Kidney (tissue), 14 donors: ENCODE results near the gene KLRG1. TPM values are rescaled to one million over a fixed set of nuclear protein-coding genes. Genes with fewer than 3 reads are reported as not detected.

Experiments
- DNase-seq, 5 donors: peaks; one replicate each; pipeline ENCODE4 v3.0.0-alpha.2; 2013 to 2020
- FAIRE-seq: peaks from 2 replicates; lab custom pipeline; 2012; peaks lifted over from hg19 to GRCh38; lab: Jason Lieb, UNC
- H3K27ac ChIP-seq, 2 donors: one replicate each; pipeline ENCODE4 v1.7.0; 2013; ENCODE audit warnings: low read depth in 2 of 2, low read length in 2 of 2, inconsistent platforms in 1 of 2
- H3K27me3 ChIP-seq: one replicate; pipeline ENCODE4 v1.7.1; 2013; ENCODE audit warnings: low read length, inconsistent platforms; ENCODE audit not compliant: control insufficient read depth, insufficient read depth
- H3K36me3 ChIP-seq, 3 donors: one replicate each; pipeline versions ENCODE4 v1.7.0 to v1.7.1; 2013; ENCODE audit warnings: low read length in 3 of 3, control low read depth in 1 of 3, inconsistent platforms in 1 of 3; ENCODE audit not compliant: insufficient read depth in 3 of 3, control insufficient read depth in 2 of 3
- H3K4me1 ChIP-seq, 3 donors: one replicate each; pipeline versions ENCODE4 v1.7.0 to v1.7.1; 2013; ENCODE audit warnings: low read length in 3 of 3, inconsistent platforms in 1 of 3, low read depth in 1 of 3; ENCODE audit not compliant: control insufficient read depth in 2 of 3, insufficient read depth in 2 of 3
- H3K4me3 ChIP-seq, 3 donors: one replicate each; pipeline versions ENCODE4 v1.7.0 to v1.8.1; 2013; ENCODE audit warnings: low read length in 3 of 3, control low read depth in 1 of 3, inconsistent platforms in 1 of 3
- H3K9ac ChIP-seq, 3 donors: one replicate each; pipeline versions ENCODE4 v1.7.0 to v1.7.1; 2013; ENCODE audit warnings: low read length in 3 of 3, control low read depth in 1 of 3, inconsistent platforms in 1 of 3
- H3K9me3 ChIP-seq, 3 donors: one replicate each; pipeline versions ENCODE4 v1.7.0 to v1.7.1; 2013; ENCODE audit warnings: low read length in 3 of 3, control low read depth in 1 of 3, inconsistent platforms in 1 of 3; ENCODE audit not compliant: control insufficient read depth in 2 of 3, insufficient read depth in 1 of 3
- intact Hi-C: fragments of 100-400 bp; cut with DNase I; formaldehyde crosslinking; loops from one replicate; pipeline ENCODE4 v1.11.1; 2022
- polyA plus RNA-seq: library from polyadenylated mRNA; stranded (reverse); fragments of 350-450 nt; fragmentation: Illumina TruSeq; extraction: RNeasy Lipid Tissue Mini Kit (QIAGEN cat#74804); gene quantifications from one replicate; pipeline ENCODE4 v1.2.3, GENCODE V29; 2014; ENCODE audit warnings: low read depth, low replicate concordance; ENCODE audit not compliant: insufficient read depth
- total RNA-seq: library from RNA; stranded (reverse); fragmentation: NEBNext Ultra II Directional; extraction: Animal tissue kit (Norgen Biotek cat#: 25700); gene quantifications from one replicate; pipeline ENCODE4 v1.2.1, GENCODE V29; 2021
- TF ChIP-seq, protein P1 (sequence below): IDR thresholded peaks from 3 replicates; pipeline ENCODE4 v1.5.1; 2012; ENCODE audit warnings: mild to moderate bottlenecking, moderate library complexity, borderline replicate concordance; ENCODE audit not compliant: insufficient read depth; ENCODE audit errors: extremely low read depth
- donor health status: control.
- donor health status: control.
- donor health status: control.
- donor health status: control.
- donor health status: control.
- donor health status: DM: yes; HTN: yes; CAD: no.
- donor health status: Normal renal cell carcinoma (clear cell type).

KLRG1 gene
- total and polyA plus RNA-seq, 2 donors from 2014 or later: 3.2 to 7.7 TPM

DNA sequence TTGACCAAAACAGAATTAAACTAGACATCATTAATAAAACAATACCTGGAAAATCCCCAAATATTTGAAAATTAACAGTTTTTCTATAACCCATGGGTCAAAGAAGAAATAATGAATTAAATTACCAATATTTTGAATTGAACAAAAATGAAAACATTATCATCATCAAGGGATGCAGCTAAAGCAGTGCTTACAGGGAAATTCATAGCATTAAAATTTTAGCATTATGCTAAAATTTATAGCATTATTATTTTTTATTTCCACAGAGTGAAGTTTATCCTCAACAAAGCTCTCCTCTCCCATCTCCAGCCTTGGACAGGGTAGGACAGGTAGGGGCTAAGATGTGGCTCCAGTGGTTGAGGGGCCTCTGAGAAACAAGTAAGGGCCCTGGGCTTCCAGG, 20.6 kb upstream of the KLRG1 start:
- H3K9ac ChIP-seq: no peak overlapping the region
- peaks cover 0 to 15% (median 0%) of the 10 kb centered on the region in 3 donors for H3K9me3 ChIP-seq
- DNase-seq: no peak
- intact Hi-C loops: no loop called here
- TF ChIP-seq, protein P1, sequence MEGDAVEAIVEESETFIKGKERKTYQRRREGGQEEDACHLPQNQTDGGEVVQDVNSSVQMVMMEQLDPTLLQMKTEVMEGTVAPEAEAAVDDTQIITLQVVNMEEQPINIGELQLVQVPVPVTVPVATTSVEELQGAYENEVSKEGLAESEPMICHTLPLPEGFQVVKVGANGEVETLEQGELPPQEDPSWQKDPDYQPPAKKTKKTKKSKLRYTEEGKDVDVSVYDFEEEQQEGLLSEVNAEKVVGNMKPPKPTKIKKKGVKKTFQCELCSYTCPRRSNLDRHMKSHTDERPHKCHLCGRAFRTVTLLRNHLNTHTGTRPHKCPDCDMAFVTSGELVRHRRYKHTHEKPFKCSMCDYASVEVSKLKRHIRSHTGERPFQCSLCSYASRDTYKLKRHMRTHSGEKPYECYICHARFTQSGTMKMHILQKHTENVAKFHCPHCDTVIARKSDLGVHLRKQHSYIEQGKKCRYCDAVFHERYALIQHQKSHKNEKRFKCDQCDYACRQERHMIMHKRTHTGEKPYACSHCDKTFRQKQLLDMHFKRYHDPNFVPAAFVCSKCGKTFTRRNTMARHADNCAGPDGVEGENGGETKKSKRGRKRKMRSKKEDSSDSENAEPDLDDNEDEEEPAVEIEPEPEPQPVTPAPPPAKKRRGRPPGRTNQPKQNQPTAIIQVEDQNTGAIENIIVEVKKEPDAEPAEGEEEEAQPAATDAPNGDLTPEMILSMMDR: no peak
- no peaks in the 10 kb centered on the region for H3K4me1 ChIP-seq
- FAIRE-seq: no peak
- H3K4me3 ChIP-seq: no peak overlapping the region
- no peaks in the 10 kb centered on the region for H3K27me3 ChIP-seq
- H3K27ac ChIP-seq: no peak overlapping the region
- H3K36me3 ChIP-seq: no peaks in the 10 kb centered on the region

- no peak overlapping the region for H3K9ac ChIP-seq
- no peak overlapping the region for H3K4me3 ChIP-seq
- H3K4me1 ChIP-seq: no peaks in the 10 kb centered on the region
- DNase-seq (no peak), FAIRE-seq (no peak)
- intact Hi-C loops: no loop called here
- peaks cover 0 to 15% (median 0%) of the 10 kb centered on the region in 3 donors for H3K9me3 ChIP-seq
- H3K27me3 ChIP-seq: no peaks in the 10 kb centered on the region
- TF ChIP-seq, protein P1: no peak
- no peak overlapping the region for H3K27ac ChIP-seq
- no peaks in the 10 kb centered on the region for H3K36me3 ChIP-seq
Observed at GRCh38 chr12:8969861-8970411, 19.4 kb upstream of the KLRG1 start.

DNA sequence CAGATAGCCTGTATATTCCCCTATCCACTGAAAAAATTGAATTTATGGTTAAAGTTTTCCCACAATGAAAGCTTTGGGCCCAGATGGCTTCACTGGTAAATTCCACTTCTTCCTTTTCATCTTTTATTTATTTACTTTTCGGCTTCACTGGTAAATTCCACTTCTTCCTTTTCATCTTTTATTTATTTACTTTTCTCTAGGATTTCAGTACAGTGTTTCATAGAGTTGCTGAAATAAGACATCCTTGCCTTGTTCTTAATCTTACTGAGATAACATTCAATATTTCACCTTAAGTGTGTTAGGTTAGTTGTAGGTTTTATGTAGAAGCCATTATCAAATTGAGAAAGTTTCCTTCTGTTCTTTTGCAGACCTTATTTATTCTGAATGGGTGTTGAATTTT, 18.9 kb upstream of the KLRG1 start:
- H3K9ac ChIP-seq: no peak overlapping the region
- intact Hi-C loops: no loop called here
- H3K4me1 ChIP-seq: no peaks in the 10 kb centered on the region
- peaks cover 0 to 15% (median 0%) of the 10 kb centered on the region in 3 donors for H3K9me3 ChIP-seq
- no peak overlapping the region for H3K27ac ChIP-seq
- no peak for DNase-seq
- FAIRE-seq: no peak
- H3K27me3 ChIP-seq: no peaks in the 10 kb centered on the region
- H3K4me3 ChIP-seq: no peak overlapping the region
- TF ChIP-seq, protein P1: no peak
- no peaks in the 10 kb centered on the region for H3K36me3 ChIP-seq

- Histone ChIP-seq H3K9ac (no peak overlapping the region), H3K27me3 (no peaks in the 10 kb centered on the region), H3K4me3 (no peak overlapping the region), H3K9me3 (peaks cover 0 to 3% (median 0%) of the 10 kb centered on the region in 3 donors), H3K27ac (no peak overlapping the region), H3K36me3 (no peaks in the 10 kb centered on the region), H3K4me1 (no peaks in the 10 kb centered on the region)
- DNase-seq (no peak), FAIRE-seq (no peak)
- TF ChIP-seq, protein P1: no peak
- intact Hi-C loops: no loop called here
Observed at GRCh38 chr12:8980137-8980536, 9.2 kb upstream of the KLRG1 start.
